ENCODE measurements around the gene YWHAH. TPM values are rescaled to one million over a fixed set of nuclear protein-coding genes. Genes with fewer than 3 reads are reported as not detected.

YWHAH gene
- total and polyA plus RNA-seq, 4 donors: 26.1 to 75.0 (median 42.4) TPM

DNA sequence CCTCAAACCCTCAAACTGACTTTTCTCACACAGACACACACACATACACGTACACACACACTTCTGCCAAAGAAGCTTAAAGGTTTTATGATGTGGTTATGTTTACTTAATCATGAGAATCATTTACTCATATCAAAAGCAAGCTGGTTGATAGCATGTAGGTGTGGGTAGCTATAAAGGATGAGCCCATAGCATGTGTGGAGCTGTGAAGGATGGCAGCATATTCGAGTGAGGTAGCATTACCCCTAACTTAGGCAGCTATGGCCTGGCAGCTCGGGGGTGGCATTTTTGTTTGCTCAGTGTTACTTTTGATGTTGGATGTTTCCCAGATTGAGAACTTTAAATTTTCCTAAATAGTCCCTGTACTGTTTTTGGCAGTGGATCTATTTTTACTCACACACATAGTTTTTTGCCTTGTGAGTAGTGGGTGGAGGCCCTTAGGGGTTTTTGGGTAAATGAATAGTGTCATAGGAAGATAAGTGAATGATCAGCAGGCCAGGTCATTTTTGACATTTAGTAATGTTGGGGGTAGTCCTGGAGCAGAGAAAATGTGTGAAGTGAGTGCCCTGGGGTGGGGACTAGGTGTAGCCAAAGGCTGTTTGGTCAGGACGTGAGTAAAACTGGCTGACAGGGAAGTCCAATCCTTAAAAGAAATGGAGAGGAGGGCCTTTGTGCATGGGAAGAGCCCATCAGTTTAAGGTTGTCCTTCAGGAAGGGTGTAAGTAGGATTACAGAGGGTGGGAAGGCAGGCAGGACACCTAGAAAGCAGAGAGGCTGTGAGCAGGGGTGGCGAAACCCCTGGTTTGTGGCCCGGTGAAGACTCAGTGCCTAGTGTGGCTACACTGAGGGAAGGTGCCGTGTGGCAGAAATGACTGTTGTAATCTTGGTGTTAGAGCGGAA is 7.1 kb downstream of the YWHAH start:
- TF ChIP-seq RXRA (IDR thresholded peaks at IDR 0.05) (no peak), SP1 (IDR thresholded peaks at IDR 0.05) (no peak), RAD21 (IDR thresholded peaks at IDR 0.05) (no peak), FOXA1 (IDR thresholded peaks at IDR 0.05) (no peak), NR2F2 (IDR thresholded peaks at IDR 0.05) (no peak), YY1 (IDR thresholded peaks at IDR 0.05) (no peak), GABPA (IDR thresholded peaks at IDR 0.05 in 1 of 2, conservative IDR thresholded peaks at IDR 0.05 in 1 of 2) (no peak), HNF4A (conservative IDR thresholded peaks at IDR 0.05) (no peak), EGR1 (IDR thresholded peaks at IDR 0.05; ENCODE audit: low read depth in 2 of 2) (no peak), TAF1 (conservative IDR thresholded peaks at IDR 0.05) (no peak), JUND (IDR thresholded peaks at IDR 0.05) (no peak), FOXA2 (IDR thresholded peaks at IDR 0.05) (no peak), HNF4G (IDR thresholded peaks at IDR 0.05) (no peak)
- TF ChIP-seq, protein P1, sequence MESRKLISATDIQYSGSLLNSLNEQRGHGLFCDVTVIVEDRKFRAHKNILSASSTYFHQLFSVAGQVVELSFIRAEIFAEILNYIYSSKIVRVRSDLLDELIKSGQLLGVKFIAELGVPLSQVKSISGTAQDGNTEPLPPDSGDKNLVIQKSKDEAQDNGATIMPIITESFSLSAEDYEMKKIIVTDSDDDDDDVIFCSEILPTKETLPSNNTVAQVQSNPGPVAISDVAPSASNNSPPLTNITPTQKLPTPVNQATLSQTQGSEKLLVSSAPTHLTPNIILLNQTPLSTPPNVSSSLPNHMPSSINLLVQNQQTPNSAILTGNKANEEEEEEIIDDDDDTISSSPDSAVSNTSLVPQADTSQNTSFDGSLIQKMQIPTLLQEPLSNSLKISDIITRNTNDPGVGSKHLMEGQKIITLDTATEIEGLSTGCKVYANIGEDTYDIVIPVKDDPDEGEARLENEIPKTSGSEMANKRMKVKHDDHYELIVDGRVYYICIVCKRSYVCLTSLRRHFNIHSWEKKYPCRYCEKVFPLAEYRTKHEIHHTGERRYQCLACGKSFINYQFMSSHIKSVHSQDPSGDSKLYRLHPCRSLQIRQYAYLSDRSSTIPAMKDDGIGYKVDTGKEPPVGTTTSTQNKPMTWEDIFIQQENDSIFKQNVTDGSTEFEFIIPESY (IDR thresholded peaks at IDR 0.05): no peak
- TF ChIP-seq, protein P2, sequence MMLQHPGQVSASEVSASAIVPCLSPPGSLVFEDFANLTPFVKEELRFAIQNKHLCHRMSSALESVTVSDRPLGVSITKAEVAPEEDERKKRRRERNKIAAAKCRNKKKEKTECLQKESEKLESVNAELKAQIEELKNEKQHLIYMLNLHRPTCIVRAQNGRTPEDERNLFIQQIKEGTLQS (IDR thresholded peaks at IDR 0.05): no peak
- TF ChIP-seq, protein P3, sequence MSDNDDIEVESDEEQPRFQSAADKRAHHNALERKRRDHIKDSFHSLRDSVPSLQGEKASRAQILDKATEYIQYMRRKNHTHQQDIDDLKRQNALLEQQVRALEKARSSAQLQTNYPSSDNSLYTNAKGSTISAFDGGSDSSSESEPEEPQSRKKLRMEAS (IDR thresholded peaks at IDR 0.05): no peak
- TF ChIP-seq, protein P4, sequence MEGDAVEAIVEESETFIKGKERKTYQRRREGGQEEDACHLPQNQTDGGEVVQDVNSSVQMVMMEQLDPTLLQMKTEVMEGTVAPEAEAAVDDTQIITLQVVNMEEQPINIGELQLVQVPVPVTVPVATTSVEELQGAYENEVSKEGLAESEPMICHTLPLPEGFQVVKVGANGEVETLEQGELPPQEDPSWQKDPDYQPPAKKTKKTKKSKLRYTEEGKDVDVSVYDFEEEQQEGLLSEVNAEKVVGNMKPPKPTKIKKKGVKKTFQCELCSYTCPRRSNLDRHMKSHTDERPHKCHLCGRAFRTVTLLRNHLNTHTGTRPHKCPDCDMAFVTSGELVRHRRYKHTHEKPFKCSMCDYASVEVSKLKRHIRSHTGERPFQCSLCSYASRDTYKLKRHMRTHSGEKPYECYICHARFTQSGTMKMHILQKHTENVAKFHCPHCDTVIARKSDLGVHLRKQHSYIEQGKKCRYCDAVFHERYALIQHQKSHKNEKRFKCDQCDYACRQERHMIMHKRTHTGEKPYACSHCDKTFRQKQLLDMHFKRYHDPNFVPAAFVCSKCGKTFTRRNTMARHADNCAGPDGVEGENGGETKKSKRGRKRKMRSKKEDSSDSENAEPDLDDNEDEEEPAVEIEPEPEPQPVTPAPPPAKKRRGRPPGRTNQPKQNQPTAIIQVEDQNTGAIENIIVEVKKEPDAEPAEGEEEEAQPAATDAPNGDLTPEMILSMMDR (IDR thresholded peaks at IDR 0.05; ENCODE audit: low read depth, low read length, missing input control): no peak
- Histone ChIP-seq H3K4me3 (ENCODE audit: low read depth in 1 of 3, low read length in 3 of 3) (no peak overlapping the region), H3K36me3 (ENCODE audit: control insufficient read depth in 4 of 4, insufficient read depth in 3 of 4, low read depth in 1 of 4, low read length in 3 of 4) (peaks cover 3 to 9% (median 6%) of the 10 kb centered on the region in 4 donors), H3K9ac (ENCODE audit: low read depth in 1 of 2, low read length in 2 of 2) (no peak overlapping the region), H3K9me3 (ENCODE audit: control insufficient read depth in 4 of 4, low read length in 3 of 4) (no peaks in the 10 kb centered on the region), H3K4me1 (ENCODE audit: control insufficient read depth in 4 of 4, insufficient read depth in 4 of 4, low read length in 3 of 4) (peaks cover 0 to 7% (median 2%) of the 10 kb centered on the region in 4 donors), H3K27ac (ENCODE audit: low read depth in 1 of 2, low read length in 2 of 2) (peak overlapping the region in 1 of 2 donors; percentile 52), H3K27me3 (ENCODE audit: control insufficient read depth in 4 of 4, insufficient read depth in 4 of 4, low read length in 3 of 4) (no peaks in the 10 kb centered on the region)
- DNase-seq (ENCODE audit: low spot score): no peak
- 78% methylated on average over 8 of the region's 8 CpGs for WGBS

DNA sequence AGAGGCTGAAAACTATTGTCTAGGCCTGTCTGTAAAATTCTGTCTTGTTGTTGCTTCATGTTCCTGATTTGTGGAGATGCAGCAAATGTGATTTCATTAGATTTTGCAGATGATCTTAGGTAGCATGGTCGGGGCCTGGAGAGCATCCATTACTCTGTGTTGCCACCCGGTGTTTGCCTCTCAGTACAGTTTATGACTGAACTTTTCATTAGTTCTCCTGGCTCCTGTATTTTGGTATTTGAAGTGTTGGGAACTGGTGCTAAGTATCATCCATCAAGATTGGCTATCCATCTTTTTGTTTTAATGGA is 7.7 kb downstream of the YWHAH start:
- DNase-seq (ENCODE audit: low spot score): no peak
- peaks cover 0 to 7% (median 2%) of the 10 kb centered on the region in 4 donors for H3K4me1 ChIP-seq (ENCODE audit: control insufficient read depth in 4 of 4, insufficient read depth in 4 of 4, low read length in 3 of 4)
- H3K36me3 ChIP-seq (ENCODE audit: control insufficient read depth in 4 of 4, insufficient read depth in 3 of 4, low read depth in 1 of 4, low read length in 3 of 4): peaks cover 3 to 14% (median 12%) of the 10 kb centered on the region in 4 donors
- no peak overlapping the region for H3K4me3 ChIP-seq (ENCODE audit: low read depth in 1 of 3, low read length in 3 of 3)
- H3K27me3 ChIP-seq (ENCODE audit: control insufficient read depth in 4 of 4, insufficient read depth in 4 of 4, low read length in 3 of 4): no peaks in the 10 kb centered on the region
- H3K9me3 ChIP-seq (ENCODE audit: control insufficient read depth in 4 of 4, low read length in 3 of 4): no peaks in the 10 kb centered on the region
- 88% methylated on average over 2 of the region's 2 CpGs for WGBS
- no peak overlapping the region for H3K9ac ChIP-seq (ENCODE audit: low read depth in 1 of 2, low read length in 2 of 2)
- TF ChIP-seq RAD21 (IDR thresholded peaks at IDR 0.05): peak in 1 of 2 donors; percentile 29
- TF ChIP-seq EGR1 (IDR thresholded peaks at IDR 0.05; ENCODE audit: low read depth in 2 of 2): no peak
- peak overlapping the region in 1 of 2 donors; percentile 52 for H3K27ac ChIP-seq (ENCODE audit: low read depth in 1 of 2, low read length in 2 of 2)
